Neural progenitor cell (in vitro differentiated cells): ENCODE data around the gene SSC5D.

Source experiments
- CTCF ChIP-seq: fragments of 200-600 bp; sonication (generic); IDR thresholded peaks from 2 replicates; pipeline ENCODE4 v1.5.1; 2017; ENCODE audit warnings: antibody characterized with exemption, mild to moderate bottlenecking
- EZH2 ChIP-seq: fragments of 200-600 bp; sonication (generic); IDR thresholded peaks from 2 replicates; pipeline ENCODE4 v1.6.1; 2017; ENCODE audit warnings: antibody characterized with exemption, mild to moderate bottlenecking, moderate library complexity

DNA sequence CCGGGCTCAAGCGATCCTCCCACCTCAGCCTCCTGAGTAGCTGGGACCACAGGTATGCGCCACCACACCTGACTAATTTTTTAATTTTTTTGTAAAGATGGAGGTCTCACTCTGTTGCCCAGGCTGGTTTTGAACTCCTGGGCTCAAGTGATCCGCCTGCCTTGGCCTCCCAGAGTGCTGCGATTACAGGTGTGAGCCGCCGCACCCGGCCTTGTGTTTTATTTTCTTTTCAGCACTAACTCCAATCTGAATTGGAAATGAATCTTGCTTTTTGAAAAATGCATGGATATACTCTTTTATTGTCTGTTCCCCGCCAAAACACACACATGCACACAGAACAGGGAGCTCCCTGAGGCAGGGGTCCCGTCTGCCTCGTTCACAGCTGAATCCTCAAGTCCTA is 25.5 kb upstream of the SSC5D start:
- TF ChIP-seq CTCF, result no peak
- TF ChIP-seq EZH2, result no peak
